Mucosa of stomach (tissue), 1 donor: Measurements from ENCODE around the gene SUPT4H1.

ENCODE experiments used
- H3K27me3 ChIP-seq: one replicate; pipeline ENCODE4 v1.7.0; 2013; ENCODE audit warnings: mild to moderate bottlenecking, low read length; ENCODE audit not compliant: control insufficient read depth, insufficient read depth
- H3K36me3 ChIP-seq: one replicate; pipeline ENCODE4 v1.7.0; 2013; ENCODE audit warnings: low read length; ENCODE audit not compliant: control insufficient read depth, insufficient read depth
- H3K4me1 ChIP-seq: one replicate; pipeline ENCODE4 v1.7.0; 2013; ENCODE audit warnings: mild to moderate bottlenecking, low read length; ENCODE audit not compliant: control insufficient read depth, insufficient read depth
- H3K4me3 ChIP-seq: one replicate; pipeline ENCODE4 v1.7.0; 2013; ENCODE audit warnings: low read length
- H3K9ac ChIP-seq: one replicate; pipeline ENCODE4 v1.7.0; 2013; ENCODE audit warnings: mild to moderate bottlenecking, low read length, moderate library complexity
- H3K9me3 ChIP-seq: one replicate; pipeline ENCODE4 v1.7.0; 2013; ENCODE audit warnings: mild to moderate bottlenecking, low read length, moderate library complexity; ENCODE audit not compliant: control insufficient read depth
- donor health status: Pancreatic carcinoma.

SUPT4H1 gene

DNA sequence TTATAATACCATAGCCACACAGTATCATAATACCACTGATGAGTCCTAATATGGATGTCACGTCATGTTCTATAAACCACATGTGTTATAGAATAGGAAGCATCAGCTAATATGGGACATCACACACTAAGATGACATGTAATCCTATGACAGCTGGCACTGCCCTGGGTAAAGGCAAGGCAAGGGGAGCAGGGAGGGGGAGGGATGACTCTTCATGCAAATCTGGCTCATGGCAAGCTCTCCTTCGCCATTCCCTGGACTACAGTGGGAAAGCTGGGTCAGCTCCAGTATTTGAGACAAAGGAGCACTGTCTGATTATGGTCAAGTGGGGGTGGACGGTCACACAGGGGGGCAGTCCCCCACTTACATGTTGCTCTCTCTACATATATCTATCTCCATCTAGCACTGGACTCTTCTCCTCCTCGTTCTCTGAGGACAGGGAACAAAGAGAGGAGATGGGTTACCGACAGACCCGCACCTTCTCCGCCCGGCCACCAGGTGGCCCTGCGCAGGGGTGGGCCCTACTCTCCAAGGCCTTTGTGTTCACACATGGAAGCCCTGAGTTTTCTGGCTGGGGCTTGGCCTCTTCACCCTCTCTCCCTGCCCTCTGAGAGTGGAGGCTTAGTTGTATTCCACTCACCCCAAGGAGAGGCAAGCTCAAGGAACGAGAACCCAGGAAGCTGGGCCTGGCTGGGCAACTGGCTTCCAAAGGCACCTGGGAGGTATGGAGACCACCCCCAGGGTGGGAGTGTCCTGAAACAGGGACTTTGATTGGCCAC lies 47.8 kb downstream of the SUPT4H1 start:
- Histone ChIP-seq H3K36me3 (no peaks in the 10 kb centered on the region), H3K27me3 (no peaks in the 10 kb centered on the region), H3K4me1 (no peaks in the 10 kb centered on the region), H3K4me3 (no peak overlapping the region), H3K9me3 (no peaks in the 10 kb centered on the region), H3K9ac (no peak overlapping the region)

GRCh38 chr17:58302919-58303585 lies 48.9 kb downstream of the SUPT4H1 start:
- H3K4me3 ChIP-seq = no peak overlapping the region
- H3K27me3 ChIP-seq = no peaks in the 10 kb centered on the region
- no peaks in the 10 kb centered on the region for H3K4me1 ChIP-seq
- H3K36me3 ChIP-seq = no peaks in the 10 kb centered on the region
- H3K9ac ChIP-seq = no peak overlapping the region
- no peaks in the 10 kb centered on the region for H3K9me3 ChIP-seq

DNA sequence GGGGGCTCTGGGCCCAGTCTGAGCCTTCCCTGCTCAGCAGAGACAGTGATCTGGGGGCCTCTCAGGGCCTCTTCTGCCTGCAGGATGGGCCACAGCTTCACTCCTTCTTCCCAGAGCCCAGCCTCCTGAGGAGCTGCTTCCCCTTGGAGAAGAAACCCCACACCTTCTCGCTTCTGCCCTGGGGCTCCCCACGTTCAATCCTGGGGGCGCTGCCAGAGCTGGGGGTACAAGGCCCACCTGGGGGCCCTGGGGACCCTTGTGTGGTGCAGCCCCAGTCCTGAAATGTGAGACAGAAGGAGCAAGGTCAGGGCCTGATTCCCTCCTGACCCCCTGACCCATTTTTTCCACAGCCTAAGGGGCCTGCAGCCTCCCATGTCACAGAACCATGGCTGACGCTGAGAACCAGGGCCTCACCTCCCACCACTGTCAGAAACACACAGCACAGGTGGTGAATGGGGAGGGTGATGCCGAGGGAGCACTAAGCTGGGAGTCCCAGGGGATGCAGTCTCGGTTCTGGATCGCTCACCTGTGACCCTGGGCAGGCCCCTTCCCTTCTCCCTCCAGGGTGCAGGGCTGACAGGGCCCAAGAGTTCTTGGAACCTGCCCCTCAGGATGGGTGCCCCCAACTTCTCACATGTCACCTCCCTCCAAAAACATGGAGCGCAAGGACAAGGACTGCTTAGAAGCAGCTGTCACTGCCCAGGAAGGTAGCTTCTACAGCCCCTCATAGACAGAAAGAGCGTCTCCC lies 49.7 kb downstream of the SUPT4H1 start:
- H3K27me3 ChIP-seq = no peaks in the 10 kb centered on the region
- no peaks in the 10 kb centered on the region for H3K4me1 ChIP-seq
- H3K9me3 ChIP-seq = no peaks in the 10 kb centered on the region
- no peaks in the 10 kb centered on the region for H3K36me3 ChIP-seq
- no peak overlapping the region for H3K9ac ChIP-seq
- H3K4me3 ChIP-seq = no peak overlapping the region

DNA sequence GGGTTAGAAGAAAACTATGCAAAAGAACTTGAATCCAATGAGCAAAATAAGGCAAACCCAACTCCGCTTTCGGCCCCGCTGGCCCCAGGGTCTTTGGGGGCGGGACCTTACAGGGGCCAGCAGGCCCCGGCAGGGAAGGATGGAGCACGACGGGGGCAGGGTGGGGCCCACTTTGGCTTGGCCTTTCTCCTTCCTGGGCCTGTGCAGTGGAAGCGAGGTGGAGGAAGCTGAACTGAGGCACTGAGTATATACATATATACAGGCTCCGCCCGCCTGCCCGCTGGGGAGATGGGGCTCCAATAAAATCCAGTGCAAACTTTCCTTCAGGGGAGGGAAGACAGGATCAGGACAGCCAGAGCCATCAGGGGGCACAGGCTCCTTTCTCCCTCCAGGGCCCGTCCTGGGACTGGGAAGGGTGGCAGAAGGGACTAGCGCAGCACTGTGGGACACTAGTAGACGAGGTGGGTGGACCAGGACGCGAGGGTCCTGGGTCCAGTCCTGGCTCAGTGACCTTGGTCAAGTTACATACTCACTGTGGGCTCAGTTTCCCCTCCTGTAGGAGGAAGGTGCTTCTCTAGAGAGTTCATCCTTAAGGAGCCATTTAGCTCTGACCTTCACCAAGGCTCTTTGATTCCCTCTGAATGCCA lies 50.4 kb downstream of the SUPT4H1 start:
- no peak overlapping the region for H3K4me3 ChIP-seq
- H3K36me3 ChIP-seq = no peaks in the 10 kb centered on the region
- no peaks in the 10 kb centered on the region for H3K27me3 ChIP-seq
- no peaks in the 10 kb centered on the region for H3K9me3 ChIP-seq
- no peaks in the 10 kb centered on the region for H3K4me1 ChIP-seq
- H3K9ac ChIP-seq = no peak overlapping the region

GRCh38 chr17:58300336-58300735 lies 51.7 kb downstream of the SUPT4H1 start:
- H3K4me3 ChIP-seq = no peak overlapping the region
- H3K9me3 ChIP-seq = no peaks in the 10 kb centered on the region
- H3K36me3 ChIP-seq = no peaks in the 10 kb centered on the region
- H3K9ac ChIP-seq = no peak overlapping the region
- H3K27me3 ChIP-seq = no peaks in the 10 kb centered on the region
- no peaks in the 10 kb centered on the region for H3K4me1 ChIP-seq
